C1 segment of cervical spinal cord (tissue), 14 donors: ENCODE results near the gene CHM.

ENCODE experiments used
- DNase-seq, 14 donors: peaks; one replicate each; lab custom pipeline; 2025; lab: John Stamatoyannopoulos, UW

Gene CHM

GRCh38 chrX:85907316-85907715 lies 140.0 kb downstream of the CHM start:
- DNase-seq, result no peak

- no peak for DNase-seq
Observed at GRCh38 chrX:85906399-85906798, 141.0 kb downstream of the CHM start.

- DNase-seq, result no peak
Observed at GRCh38 chrX:85905851-85906250, 141.5 kb downstream of the CHM start.

GRCh38 chrX:85903692-85904471 lies 143.5 kb downstream of the CHM start:
- DNase-seq, result no peak

- DNase-seq, result no peak
Observed at GRCh38 chrX:85897362-85898126, 149.8 kb downstream of the CHM start.

GRCh38 chrX:85882601-85883000 lies 164.8 kb downstream of the CHM start:
- no peak for DNase-seq

- DNase-seq, result no peak
Observed at GRCh38 chrX:85870585-85870984, 176.8 kb downstream of the CHM start.

- no peak for DNase-seq
Observed at GRCh38 chrX:85865324-85865723, 182.0 kb downstream of the CHM start.

- no peak for DNase-seq
Observed at GRCh38 chrX:85859426-85859825, 187.9 kb downstream of the CHM start.

- no peak for DNase-seq
Observed at GRCh38 chrX:85851418-85851817, 195.9 kb downstream of the CHM start.

- DNase-seq, result no peak
Observed at GRCh38 chrX:85836868-85837267, 210.5 kb downstream of the CHM start.

GRCh38 chrX:85828771-85829170 lies 218.6 kb downstream of the CHM start:
- no peak for DNase-seq

GRCh38 chrX:85815203-85815751 lies 232.1 kb downstream of the CHM start:
- DNase-seq, result no peak
